Vagina (tissue), 2 donors: ENCODE results near the gene SCIN. TPM values are rescaled to one million over a fixed set of nuclear protein-coding genes. Genes with fewer than 3 reads are reported as not detected.

ENCODE experiments used
- DNase-seq, 2 donors: peaks; one replicate each; pipeline ENCODE4 v3.0.0-alpha.2; 2017; ENCODE audit errors: extremely low spot score in 2 of 2
- H3K27ac ChIP-seq: fragments of 200-600 bp; sonication (generic); one replicate; pipeline ENCODE4 v1.5.1; 2019
- H3K27me3 ChIP-seq: fragments of 200-600 bp; sonication (generic); one replicate; pipeline ENCODE4 v1.5.1; 2019
- H3K36me3 ChIP-seq, 2 donors: fragments of 200-600 bp; sonication (generic); one replicate each; pipeline ENCODE4 v1.5.1; 2017 to 2019
- H3K4me1 ChIP-seq: fragments of 200-600 bp; sonication (generic); one replicate; pipeline ENCODE4 v1.5.1; 2019
- H3K4me3 ChIP-seq, 2 donors: fragments of 200-600 bp; sonication (generic); 1 replicate in 1 of 2; 2 replicates in 1 of 2; pipeline ENCODE4 v1.5.1; 2016 to 2019
- H3K9me3 ChIP-seq: fragments of 200-600 bp; sonication (generic); one replicate; pipeline ENCODE4 v1.5.1; 2019
- CTCF ChIP-seq, 3 experiments: fragments of 450-650 bp in 2 of 3; fragments of 200-600 bp in 1 of 3; sonication (generic) in 1 of 3; IDR thresholded peaks; one replicate each; pipeline ENCODE4 v1.5.1; 2017 to 2019; ENCODE audit warnings: antibody characterized with exemption in 3 of 3, mild to moderate bottlenecking in 2 of 3, moderate library complexity in 2 of 3
- POLR2A ChIP-seq, 2 donors: fragments of 450-650 bp; IDR thresholded peaks; one replicate each; pipeline ENCODE4 v1.6.1; 2017; ENCODE audit warnings: antibody characterized with exemption in 2 of 2, mild to moderate bottlenecking in 2 of 2, moderate library complexity in 2 of 2
- POLR2AphosphoS5 ChIP-seq, 2 donors: sonication (generic); formaldehyde crosslinking; IDR thresholded peaks; one replicate each; pipeline ENCODE4 v1.9.0; 2017; ENCODE audit warnings: antibody characterized with exemption in 2 of 2, mild to moderate bottlenecking in 2 of 2, low read depth in 1 of 2; ENCODE audit not compliant: insufficient read depth in 1 of 2
- intact Hi-C: fragments of 100-400 bp; cut with DNase I; formaldehyde crosslinking; loops from one replicate; pipeline ENCODE4 v1.15.1; 2023
- total RNA-seq: library from RNA; depleted of rRNA; stranded (reverse); fragments of >200 nt; gene quantifications from one replicate; pipeline ENCODE4 v1.2.3, GENCODE V29; 2016

The SCIN gene
- total RNA-seq, 1 donor from 2014 or later = 0.74 TPM

DNA sequence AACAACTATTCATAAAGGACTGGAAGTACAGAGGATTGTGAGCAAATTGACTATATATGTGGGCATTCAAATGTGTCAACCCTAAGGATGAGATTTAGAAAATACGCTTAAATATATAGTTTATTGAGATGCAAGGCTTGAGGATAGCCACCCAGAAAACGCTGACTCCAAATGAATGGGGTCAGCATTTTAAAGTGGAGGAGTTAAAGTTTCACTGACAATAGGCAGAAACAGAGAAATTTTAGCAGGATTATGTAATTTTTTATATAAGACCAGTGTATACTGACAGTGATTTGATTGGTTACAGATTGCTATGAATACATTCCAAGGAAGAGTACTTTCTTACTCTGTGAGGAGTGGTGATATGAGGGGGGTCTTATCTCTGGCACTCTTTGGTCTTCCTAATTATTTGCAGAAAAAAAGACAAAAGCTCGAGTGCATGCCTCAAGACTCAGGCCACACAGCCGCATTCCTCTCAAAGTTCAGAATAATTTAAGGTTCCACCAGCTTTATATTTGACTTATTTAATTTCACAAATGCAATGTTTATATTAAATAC is 78.3 kb downstream of the SCIN start:
- no peaks in the 10 kb centered on the region for H3K9me3 ChIP-seq
- intact Hi-C loops = no loop called here
- H3K4me1 ChIP-seq = peaks cover 3% of the 10 kb centered on the region
- no peaks in the 10 kb centered on the region for H3K36me3 ChIP-seq
- DNase-seq = no peak
- H3K27me3 ChIP-seq = no peaks in the 10 kb centered on the region
- H3K27ac ChIP-seq = no peak overlapping the region
- H3K4me3 ChIP-seq = no peak overlapping the region
- TF ChIP-seq POLR2AphosphoS5 (IDR thresholded peaks at IDR 0.05; ENCODE audit: insufficient read depth in 1 of 2, low read depth in 1 of 2) (no peak), CTCF (IDR thresholded peaks at IDR 0.05) (no peak), POLR2A (IDR thresholded peaks at IDR 0.05) (no peak)

DNA sequence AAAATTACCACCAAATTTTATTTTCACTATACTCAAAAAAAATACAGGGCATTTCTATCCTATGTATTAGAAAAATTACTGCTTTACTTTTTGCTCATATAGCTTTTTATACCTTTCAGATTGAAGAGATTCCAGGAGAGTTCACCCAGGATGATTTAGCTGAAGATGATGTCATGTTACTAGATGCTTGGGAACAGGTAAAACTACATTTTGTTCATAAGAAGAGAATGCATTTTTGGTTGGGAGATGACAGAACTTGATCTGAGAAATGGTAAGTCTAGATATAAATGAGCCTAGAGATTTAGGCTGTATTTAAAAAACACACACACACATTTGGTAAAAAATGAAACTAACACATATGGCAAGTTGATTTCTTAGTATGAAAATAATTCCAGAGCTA is 78.8 kb downstream of the SCIN start:
- Histone ChIP-seq H3K9me3 (no peaks in the 10 kb centered on the region), H3K36me3 (no peaks in the 10 kb centered on the region), H3K27ac (no peak overlapping the region), H3K4me3 (no peak overlapping the region), H3K4me1 (peaks cover 3% of the 10 kb centered on the region), H3K27me3 (no peaks in the 10 kb centered on the region)
- TF ChIP-seq POLR2AphosphoS5 (IDR thresholded peaks at IDR 0.05; ENCODE audit: insufficient read depth in 1 of 2, low read depth in 1 of 2) (no peak), CTCF (IDR thresholded peaks at IDR 0.05) (no peak), POLR2A (IDR thresholded peaks at IDR 0.05) (no peak)
- intact Hi-C loops = no loop called here
- no peak for DNase-seq

DNA sequence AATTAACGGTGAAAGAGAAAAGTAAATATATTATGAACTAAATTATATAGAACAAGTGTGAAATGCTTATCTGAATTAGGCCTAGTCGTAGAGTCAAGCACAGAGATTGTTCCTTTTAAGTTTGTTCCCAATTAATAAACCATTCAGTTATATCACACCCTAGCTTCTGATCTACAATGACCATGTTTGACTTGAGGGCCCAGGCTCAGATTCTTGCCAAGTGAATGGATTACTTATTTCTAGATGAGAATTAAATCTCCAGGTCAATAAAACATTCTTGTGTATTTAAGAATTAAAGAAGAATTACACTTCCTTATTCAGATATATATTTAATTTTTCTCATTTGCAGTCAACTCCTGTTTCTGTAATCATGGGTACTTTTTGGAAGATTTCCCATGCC is 79.6 kb downstream of the SCIN start:
- no peaks in the 10 kb centered on the region for H3K36me3 ChIP-seq
- no peak for TF ChIP-seq POLR2A (IDR thresholded peaks at IDR 0.05)
- no peaks in the 10 kb centered on the region for H3K27me3 ChIP-seq
- intact Hi-C loops = no loop called here
- H3K27ac ChIP-seq = no peak overlapping the region
- no peak overlapping the region for H3K4me3 ChIP-seq
- no peaks in the 10 kb centered on the region for H3K9me3 ChIP-seq
- no peak for DNase-seq
- peaks cover 3% of the 10 kb centered on the region for H3K4me1 ChIP-seq

GRCh38 chr7:12653110-12653509 is 82.6 kb downstream of the SCIN start:
- intact Hi-C loops = no loop called here

DNA sequence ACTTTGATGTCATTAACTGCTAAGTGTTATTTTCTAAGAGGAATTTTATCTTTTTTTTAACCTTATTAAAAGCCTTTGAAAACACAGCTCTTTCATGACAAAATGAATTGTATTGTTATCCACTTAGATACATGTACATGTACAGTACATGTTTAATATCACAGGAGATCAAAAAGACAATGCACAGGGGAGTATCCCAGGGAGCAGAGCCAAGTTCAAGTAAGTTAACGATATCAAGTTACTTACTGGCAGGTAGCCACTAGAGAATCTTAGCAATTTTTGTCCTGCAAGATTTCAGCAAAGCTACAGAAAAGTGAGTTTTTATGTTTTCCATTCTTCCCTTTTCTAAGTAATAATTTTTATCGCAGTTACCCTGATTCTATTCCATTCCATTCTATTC is 83.0 kb downstream of the SCIN start:
- H3K27ac ChIP-seq = no peak overlapping the region

More at GRCh38 chr7:12653110-12653509, 82.6 kb downstream of the SCIN start:
- DNase-seq = no peak
- H3K27ac ChIP-seq = no peak overlapping the region
- H3K4me3 ChIP-seq = no peak overlapping the region
- H3K9me3 ChIP-seq = no peaks in the 10 kb centered on the region
- TF ChIP-seq POLR2A (IDR thresholded peaks at IDR 0.05) (no peak), CTCF (IDR thresholded peaks at IDR 0.05) (no peak)
- no peaks in the 10 kb centered on the region for H3K36me3 ChIP-seq
- H3K27me3 ChIP-seq = no peaks in the 10 kb centered on the region
- H3K4me1 ChIP-seq = peaks cover 3% of the 10 kb centered on the region

More for the DNA sequence above, 83.0 kb downstream of the SCIN start:
- no peaks in the 10 kb centered on the region for H3K9me3 ChIP-seq
- intact Hi-C loops = no loop called here
- no peak overlapping the region for H3K4me3 ChIP-seq
- no peaks in the 10 kb centered on the region for H3K27me3 ChIP-seq
- TF ChIP-seq CTCF (IDR thresholded peaks at IDR 0.05) (no peak), POLR2A (IDR thresholded peaks at IDR 0.05) (no peak), POLR2AphosphoS5 (IDR thresholded peaks at IDR 0.05; ENCODE audit: insufficient read depth in 1 of 2, low read depth in 1 of 2) (no peak)
- peaks cover 3% of the 10 kb centered on the region for H3K4me1 ChIP-seq
- no peaks in the 10 kb centered on the region for H3K36me3 ChIP-seq
- no peak for DNase-seq
